H1 (cell line): ENCODE results near the gene WDR54. TPM values are rescaled to one million over a fixed set of nuclear protein-coding genes. Genes with fewer than 3 reads are reported as not detected.

Source experiments
- CTCF ChIA-PET: fragments of 300-600 bp; sonication (Branson Sonifier 250); formaldehyde crosslinking; loops from one replicate; lab custom pipeline; 2021; ENCODE audit not compliant: partially characterized antibody; lab: Charles Lee
- POLR2A ChIA-PET: fragments of 300-600 bp; sonication (Branson Sonifier 250); formaldehyde crosslinking; loops from one replicate; lab custom pipeline; 2021; ENCODE audit warnings: inconsistent platforms; ENCODE audit not compliant: partially characterized antibody; lab: Charles Lee
- DNase-seq, 2 experiments: peaks; one replicate each; pipeline versions ENCODE4 v3.0.0 to v3.0.0-alpha.2; 2010 to 2022; ENCODE audit warnings: low spot score in 2 of 2, low read depth in 1 of 2, mixed read lengths in 1 of 2
- FAIRE-seq: peaks from 2 replicates; lab custom pipeline; 2011; peaks lifted over from hg19 to GRCh38; lab: Jason Lieb, UNC
- H2AFZ ChIP-seq: 2 replicates; pipeline ENCODE4 v1.8.1; 2012; ENCODE audit warnings: low read length, inconsistent platforms
- H2AK5ac ChIP-seq: 2 replicates; pipeline ENCODE4 v1.6.1; 2013; ENCODE audit warnings: low read depth, low read length
- H2BK120ac ChIP-seq: replicated peaks from 2 replicates; pipeline ENCODE3; 2013; ENCODE audit warnings: low read depth, low read length, inconsistent platforms
- H2BK12ac ChIP-seq: 2 replicates; pipeline ENCODE4 v1.6.1; 2013; ENCODE audit warnings: low read depth, low read length
- H2BK15ac ChIP-seq: 2 replicates; pipeline ENCODE4 v1.6.1; 2013; ENCODE audit warnings: low read length
- H2BK20ac ChIP-seq: 2 replicates; pipeline ENCODE4 v1.6.1; 2013; ENCODE audit warnings: low read length
- H2BK5ac ChIP-seq: 2 replicates; pipeline ENCODE4 v1.6.1; 2013; ENCODE audit warnings: low read depth, low read length
- H3K14ac ChIP-seq: 2 replicates; pipeline ENCODE4 v1.6.1; 2013; ENCODE audit warnings: inconsistent platforms; ENCODE audit not compliant: insufficient read length
- H3K18ac ChIP-seq: 2 replicates; pipeline ENCODE4 v1.6.1; 2013; ENCODE audit warnings: low read length; ENCODE audit errors: extremely low read depth
- H3K23ac ChIP-seq: 2 replicates; pipeline ENCODE4 v1.6.1; 2013; ENCODE audit warnings: inconsistent platforms; ENCODE audit not compliant: insufficient read length
- H3K23me2 ChIP-seq: 2 replicates; pipeline ENCODE4 v1.6.1; 2013; ENCODE audit warnings: low read depth, low read length
- H3K27ac ChIP-seq: 2 replicates; pipeline ENCODE4 v1.6.1; 2011; ENCODE audit warnings: low read depth, low read length, inconsistent platforms
- H3K27me3 ChIP-seq, 4 experiments: replicated peaks in 1 of 4; 1 replicate in 1 of 4; 2 replicates in 3 of 4; pipeline versions ENCODE4 v1.6.1 to v1.8.1; 2011 to 2013; ENCODE audit warnings: low read length in 3 of 4, mild to moderate bottlenecking in 3 of 4, inconsistent platforms in 2 of 4, mixed read lengths in 2 of 4, moderate library complexity in 1 of 4; ENCODE audit not compliant: control insufficient read depth in 3 of 4, insufficient read depth in 3 of 4; ENCODE audit errors: extremely low read depth in 1 of 4
- H3K36me3 ChIP-seq, 4 experiments: 2 replicates each; pipeline versions ENCODE4 v1.6.1 to v1.8.1; 2011 to 2013; ENCODE audit warnings: mild to moderate bottlenecking in 4 of 4, low read length in 3 of 4, moderate library complexity in 2 of 4, control low read depth in 1 of 4, inconsistent platforms in 1 of 4; ENCODE audit not compliant: insufficient read depth in 4 of 4, control insufficient read depth in 2 of 4
- H3K4ac ChIP-seq: replicated peaks from 2 replicates; pipeline ENCODE3; 2013; ENCODE audit warnings: low read length, low read depth, mixed read lengths, inconsistent platforms; ENCODE audit not compliant: insufficient read length
- H3K4me1 ChIP-seq, 4 experiments: replicated peaks in 1 of 4; 1 replicate in 1 of 4; 2 replicates in 3 of 4; pipeline versions ENCODE4 v1.6.1 to v1.8.1; 2011 to 2013; ENCODE audit warnings: low read length in 3 of 4, inconsistent platforms in 2 of 4, mixed read lengths in 1 of 4; ENCODE audit not compliant: insufficient read depth in 4 of 4, control insufficient read depth in 3 of 4
- H3K4me2 ChIP-seq, 2 experiments: 2 replicates each; pipeline versions ENCODE4 v1.6.1 to v1.8.1; 2011 to 2013; ENCODE audit warnings: low read depth in 2 of 2, low read length in 2 of 2, control low read depth in 1 of 2, inconsistent platforms in 1 of 2, mild to moderate bottlenecking in 1 of 2; ENCODE audit not compliant: insufficient read depth in 1 of 2
- H3K4me3 ChIP-seq, 4 experiments: fragments of 200-600, 300-600 bp in 1 of 4; sonication (generic), shearing (Covaris generic), sonication (Bioruptor Twin) in 1 of 4; 2 replicates each; pipeline versions ENCODE4 v1.5.1 to v1.8.1; 2011 to 2016; ENCODE audit warnings: low read length in 4 of 4, low read depth in 3 of 4, control low read depth in 2 of 4, inconsistent platforms in 2 of 4, mild to moderate bottlenecking in 2 of 4, mixed read lengths in 1 of 4, moderate library complexity in 1 of 4; ENCODE audit not compliant: insufficient read depth in 2 of 4; ENCODE audit errors: extremely low read depth in 1 of 4
- H3K56ac ChIP-seq: replicated peaks from 2 replicates; pipeline ENCODE3; 2013; ENCODE audit warnings: low read depth, mild to moderate bottlenecking, mixed read lengths, low read length, inconsistent platforms; ENCODE audit not compliant: insufficient read length
- H3K79me1 ChIP-seq: 2 replicates; pipeline ENCODE4 v1.6.1; 2013; ENCODE audit warnings: low read depth, low read length, control low read depth
- H3K79me2 ChIP-seq, 2 experiments: 2 replicates each; pipeline versions ENCODE4 v1.6.1 to v1.8.1; 2012 to 2013; ENCODE audit warnings: low read length in 2 of 2, mild to moderate bottlenecking in 2 of 2, inconsistent platforms in 1 of 2; ENCODE audit not compliant: insufficient read depth in 2 of 2, control insufficient read depth in 1 of 2
- H3K9ac ChIP-seq, 4 experiments: replicated peaks in 1 of 4; 1 replicate in 1 of 4; 2 replicates in 3 of 4; pipeline versions ENCODE4 v1.6.1 to v1.8.1; 2011 to 2013; ENCODE audit warnings: low read depth in 3 of 4, low read length in 3 of 4, control low read depth in 2 of 4, mild to moderate bottlenecking in 2 of 4, moderate library complexity in 2 of 4, inconsistent platforms in 1 of 4; ENCODE audit errors: extremely low read depth in 1 of 4
- H3K9me3 ChIP-seq, 2 experiments: 2 replicates each; pipeline versions ENCODE4 v1.6.1 to v1.8.1; 2012 to 2013; ENCODE audit warnings: mild to moderate bottlenecking in 2 of 2, moderate library complexity in 2 of 2, control low read depth in 1 of 2, inconsistent platforms in 1 of 2, low read depth in 1 of 2, low read length in 1 of 2, mixed read lengths in 1 of 2; ENCODE audit not compliant: insufficient read depth in 2 of 2
- H4K20me1 ChIP-seq, 2 experiments: replicated peaks in 1 of 2; 2 replicates each; pipeline versions ENCODE3 to v1.8.1; 2011 to 2013; ENCODE audit warnings: inconsistent platforms in 2 of 2, low read length in 2 of 2, mild to moderate bottlenecking in 1 of 2; ENCODE audit not compliant: insufficient read depth in 2 of 2, control insufficient read depth in 1 of 2
- H4K5ac ChIP-seq: 2 replicates; pipeline ENCODE4 v1.6.1; 2013; ENCODE audit warnings: low read length, low read depth, mixed read lengths, inconsistent platforms; ENCODE audit not compliant: insufficient read length
- H4K8ac ChIP-seq: 2 replicates; pipeline ENCODE4 v1.8.0; 2013; ENCODE audit warnings: mild to moderate bottlenecking, moderate library complexity, low read length, inconsistent platforms; ENCODE audit not compliant: insufficient read depth; ENCODE audit errors: extremely low read depth
- H4K91ac ChIP-seq: replicated peaks from 2 replicates; pipeline ENCODE3; 2013; ENCODE audit warnings: low read length, mixed read lengths, inconsistent platforms; ENCODE audit not compliant: insufficient read length
- CREB1 ChIP-seq: IDR thresholded peaks from 2 replicates; pipeline ENCODE4 v1.6.1; 2012; ENCODE audit warnings: inconsistent platforms
- POLR2A ChIP-seq, 2 experiments: IDR thresholded peaks; 1 replicate in 1 of 2; 2 replicates in 1 of 2; pipeline ENCODE4 v1.6.1; 2011; ENCODE audit warnings: low read depth in 2 of 2, low read length in 2 of 2, mild to moderate bottlenecking in 2 of 2; ENCODE audit errors: control extremely low read depth in 1 of 2
- POLR2AphosphoS5 ChIP-seq: IDR thresholded peaks from 2 replicates; pipeline ENCODE4 v1.6.1; 2011; ENCODE audit warnings: low read depth, low read length
- RFX5 ChIP-seq: IDR thresholded peaks from 2 replicates; pipeline ENCODE4 v1.6.1; 2011; ENCODE audit warnings: low read depth, low read length, improper control_type of control experiment, borderline replicate concordance
- SIN3A ChIP-seq, 2 experiments: IDR thresholded peaks in 1 of 2; conservative IDR thresholded peaks in 1 of 2; 2 replicates each; pipeline ENCODE4 v1.6.1; 2011 to 2012; ENCODE audit warnings: low read length in 2 of 2, improper control_type of control experiment in 1 of 2, low read depth in 1 of 2, mild to moderate bottlenecking in 1 of 2
- SP1 ChIP-seq: IDR thresholded peaks from 2 replicates; pipeline ENCODE4 v1.6.1; 2011; ENCODE audit warnings: low read depth, low read length
- TAF7 ChIP-seq: optimal IDR thresholded peaks from 2 replicates; pipeline ENCODE3; 2011; ENCODE audit warnings: low read depth, mild to moderate bottlenecking, inconsistent platforms, low read length, moderate library complexity, borderline replicate concordance
- WGBS, 2 experiments: shearing (Covaris generic) in 1 of 2; methylation state at CpG; one replicate each; pipeline versions ENCODE4 v1.1.6 to v1.1.7; 2013 to 2015; ENCODE audit warnings: low lambda C conversion rate in 2 of 2, mixed read lengths in 2 of 2, inconsistent platforms in 1 of 2, low coverage in 1 of 2, missing lambda C conversion rate in 1 of 2; ENCODE audit not compliant: insufficient replicate concordance in 2 of 2, insufficient coverage in 1 of 2, insufficient read length in 1 of 2; ENCODE audit errors: extremely low coverage in 1 of 2, missing lambda C conversion rate in 1 of 2; 5-methylcytosine and 5-hydroxymethylcytosine counted together
- polyA plus RNA-seq, 7 experiments: library from polyadenylated mRNA; depleted of rRNA in 3 of 7; stranded (reverse) in 5 of 7; unstranded in 2 of 7; fragments of >200 nt in 5 of 7; fragments of 200-250 nt in 2 of 7; gene quantifications; 1 replicate in 5 of 7; 2 replicates in 1 of 7; 4 replicates in 1 of 7; pipeline versions ENCODE4 v1.2.1 to v1.2.3, GENCODE V29; 2011 to 2013; ENCODE audit warnings: missing spikeins in 2 of 7, mixed read lengths in 2 of 7
- total RNA-seq: library from RNA; stranded (reverse); fragmentation: NEBNext Ultra II Directional; extraction: Animal tissue kit (Norgen Biotek cat#: 25700); gene quantifications from 2 replicates; pipeline ENCODE4 v1.2.1, GENCODE V29; 2021

Gene WDR54
- total and polyA plus RNA-seq, 2 of the 8 experiments (the other 6 are each of a cell fraction or from before 2014, with no cell fraction given): 41.6 to 125 TPM

DNA sequence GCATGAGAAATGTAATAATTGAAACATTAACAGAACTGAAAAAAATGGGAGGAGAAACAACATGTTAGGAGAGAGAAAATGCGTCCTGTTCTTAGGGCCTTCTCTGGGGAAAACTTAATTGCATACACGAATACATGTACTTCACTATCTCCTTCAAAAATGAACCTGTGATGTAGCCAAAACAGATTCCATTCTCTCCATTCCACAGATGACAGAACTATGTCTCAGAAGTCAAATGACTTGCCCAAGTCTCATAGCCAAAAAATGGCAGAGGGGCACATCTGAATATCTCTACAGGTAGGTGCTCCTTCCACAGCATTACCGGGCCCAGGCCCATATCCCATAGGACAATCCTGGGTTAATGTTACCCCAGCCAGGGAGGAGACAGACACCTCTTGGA, 37.5 kb upstream of the WDR54 start:
- Histone ChIP-seq H4K5ac (no peak overlapping the region), H3K4me1 (peaks cover 0 to 9% (median 7%) of the 10 kb centered on the region in 4 experiments; a peak in 6 of 7 replicates), H3K4me3 (no peak overlapping the region), H3K4me2 (no peak overlapping the region), H3K9ac (no peak overlapping the region), H3K27ac (no peak overlapping the region), H3K23ac (no peak overlapping the region), H3K79me2 (peaks cover 5 to 80% of the 10 kb centered on the region in 2 experiments), H2BK15ac (no peak overlapping the region), H4K20me1 (peaks cover 15 to 25% of the 10 kb centered on the region in 2 experiments), H3K9me3 (no peaks in the 10 kb centered on the region), H3K4ac (no peak overlapping the region), H4K8ac (no peak overlapping the region), H3K36me3 (peaks cover 0 to 5% (median 2%) of the 10 kb centered on the region in 4 experiments; a peak in 4 of 8 replicates), H3K27me3 (no peaks in the 10 kb centered on the region), H2AFZ (no peak overlapping the region), H3K56ac (no peak overlapping the region), H3K18ac (no peak overlapping the region), H4K91ac (no peak overlapping the region), H3K23me2 (no peaks in the 10 kb centered on the region), H2AK5ac (no peak overlapping the region), H3K79me1 (peaks cover 33% of the 10 kb centered on the region), H2BK5ac (no peak overlapping the region), H3K14ac (no peak overlapping the region), H2BK120ac (no peak overlapping the region), H2BK20ac (no peak overlapping the region), H2BK12ac (no peak overlapping the region)
- FAIRE-seq (no peak), DNase-seq (no peak)
- TF ChIP-seq RFX5: no peak
- no peak for TF ChIP-seq SIN3A (conservative IDR thresholded peaks at IDR 0.05 in 1 of 2, IDR thresholded peaks at IDR 0.05 in 1 of 2; ENCODE audit: low read depth in 1 of 2, low read length in 2 of 2)
- TF ChIP-seq TAF7: no peak
- no peak for TF ChIP-seq POLR2A (IDR thresholded peaks at IDR 0.05; ENCODE audit: control extremely low read depth in 1 of 2, low read depth in 2 of 2, low read length in 2 of 2)
- TF ChIP-seq SP1: no peak
- TF ChIP-seq POLR2AphosphoS5: no peak
- no peak for TF ChIP-seq CREB1
- ChIA-PET POLR2A (interaction anchor here (0.6 kb wide), 1 partner anchor 18 kb away, joined by 3 read pairs; no protein-coding TSS in a partner anchor), CTCF (no interaction called here)
- WGBS, 2 experiments: 91% methylated on average over 3 of the region's 3 CpGs; no CpG with 5 or more reads in 1 of the 2 experiments
